ENCODE data around the gene ZCCHC12. TPM values are rescaled to one million over a fixed set of nuclear protein-coding genes. Genes with fewer than 3 reads are reported as not detected.

Gene ZCCHC12
- not detected in 2 replicates for total RNA-seq

GRCh38 chrX:118823263-118824172, at the start of gene ZCCHC12:
Gene ZCCHC12 (plus strand): TSS chrX:118823824. CDS start chrX:118825245, 1,421 bp downstream.

Other genes with a start within 250 kb of the ZCCHC12 start
- 71.4 and 117 TPM in 2 replicates for gene IL13RA1, start 96.2 kb upstream of the ZCCHC12 start, total RNA-seq
- 37.7 and 56.0 TPM in 2 replicates for gene LONRF3, start 150.8 kb downstream of the ZCCHC12 start, total RNA-seq
- not detected in 2 replicates for gene CT47C1, start 249.2 kb downstream of the ZCCHC12 start, total RNA-seq